Activated CD4-positive, alpha-beta T cell treated with anti-CD3 and anti-CD28 coated beads, Interleukin-2, Interleukin-4, amounts not matched to agents 100 ng/mL and 50 ng/mL, durations not matched to agents 16 hours and 8 hours (primary cell): Measurements from ENCODE around the gene CCNI.
"Not testable (repeated sequence)": the region's sequence is repeated elsewhere in the genome, so short reads cannot be mapped to it uniquely, and the experiment has no call there.

ENCODE experiments used
- DNase-seq: peaks from one replicate; pipeline ENCODE4 v3.0.0-alpha.2; 2020; ENCODE audit warnings: low spot score

The CCNI gene

GRCh38 chr4:77075869-77076799, at the start of gene CCNI:
Gene CCNI, minus strand, starts transcription at chr4:77075989. Its CDS starts 9,627 bp downstream, at chr4:77066362.
- peak; percentile 92 for DNase-seq

- no peak for DNase-seq
These were observed 48.8 kb upstream of the CCNI start for GRCh38 chr4:77124576-77124975.

GRCh38 chr4:77123411-77123810, 47.6 kb upstream of the CCNI start:
- no peak for DNase-seq

GRCh38 chr4:77122656-77123055, 46.9 kb upstream of the CCNI start:
- no peak for DNase-seq

DNA sequence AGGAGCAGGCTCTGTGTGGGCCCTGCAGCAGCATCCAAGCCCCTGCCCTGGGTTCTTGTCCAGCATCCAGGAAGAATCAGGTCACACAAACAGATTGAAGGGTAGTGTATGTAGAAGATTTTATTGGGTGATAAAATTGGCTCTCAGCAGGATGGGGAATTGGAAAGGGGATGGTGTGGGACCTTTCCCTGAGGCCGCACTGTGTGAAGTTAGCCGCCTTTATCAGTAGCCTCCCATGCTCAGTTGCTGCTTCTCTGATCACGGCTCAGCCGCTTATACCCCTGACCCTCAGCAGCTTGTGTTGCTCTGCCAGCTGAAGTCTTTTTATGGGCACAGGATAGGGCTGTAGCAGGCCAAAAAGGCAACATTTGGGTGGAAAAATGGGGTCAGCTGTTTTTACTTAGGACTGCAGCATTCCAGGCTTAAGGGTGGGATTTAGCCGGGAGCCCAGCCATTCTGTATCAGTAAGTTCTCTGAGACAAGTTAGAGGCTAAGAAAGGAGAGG, 46.0 kb upstream of the CCNI start:
- DNase-seq = no peak

DNA sequence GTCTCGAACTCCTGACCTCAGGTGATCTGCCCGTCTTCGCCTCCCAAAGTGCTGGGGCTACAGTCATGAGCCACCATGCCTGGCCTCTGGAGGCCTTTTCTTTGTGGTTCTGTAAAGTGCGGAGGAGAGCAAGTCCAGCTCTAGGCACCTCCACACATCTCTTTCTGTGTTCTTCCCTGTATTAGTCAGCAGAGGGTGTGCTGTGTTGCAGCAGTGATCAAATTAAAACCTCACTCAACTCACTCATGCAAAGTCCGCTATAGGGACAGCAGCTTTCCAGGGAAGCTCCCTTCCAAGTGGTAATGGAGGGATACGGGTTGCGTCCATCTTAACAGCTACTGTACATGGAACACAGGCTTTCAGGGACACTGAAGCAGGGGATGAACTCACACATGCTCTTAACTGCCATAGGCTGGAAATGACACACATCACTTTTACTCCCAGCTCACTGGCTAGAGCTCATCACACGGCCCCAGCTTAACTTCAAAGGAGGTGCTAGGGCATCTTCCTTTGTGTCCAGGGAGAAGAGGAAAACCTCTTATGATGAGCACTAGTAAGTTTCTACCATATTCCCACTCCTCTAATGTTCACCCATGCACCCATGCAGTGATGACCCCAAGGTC, 45.2 kb upstream of the CCNI start:
- DNase-seq = no peak

- no peak for DNase-seq
These were observed 41.9 kb upstream of the CCNI start for GRCh38 chr4:77117721-77118120.

DNA sequence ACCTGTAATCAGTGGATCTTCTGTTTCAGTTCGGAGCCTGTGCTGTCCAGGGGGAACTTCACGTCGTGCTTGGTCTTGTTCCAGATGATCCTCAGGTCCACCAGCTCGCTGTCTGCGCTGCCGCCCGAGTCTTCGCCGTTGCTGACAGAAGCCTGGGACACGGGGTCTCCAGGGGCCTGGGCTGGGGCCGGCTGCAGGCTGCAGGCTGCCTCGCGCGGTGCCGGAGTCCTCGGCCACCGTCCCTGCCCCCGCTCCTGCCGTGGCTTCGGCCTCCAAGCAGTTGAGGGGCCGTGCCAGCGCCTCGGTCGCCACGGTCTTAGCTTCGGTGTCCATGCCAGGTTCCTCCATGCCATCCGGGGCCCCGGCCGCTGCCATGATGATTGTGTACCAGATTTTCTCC, 37.3 kb upstream of the CCNI start:
- no peak for DNase-seq

DNA sequence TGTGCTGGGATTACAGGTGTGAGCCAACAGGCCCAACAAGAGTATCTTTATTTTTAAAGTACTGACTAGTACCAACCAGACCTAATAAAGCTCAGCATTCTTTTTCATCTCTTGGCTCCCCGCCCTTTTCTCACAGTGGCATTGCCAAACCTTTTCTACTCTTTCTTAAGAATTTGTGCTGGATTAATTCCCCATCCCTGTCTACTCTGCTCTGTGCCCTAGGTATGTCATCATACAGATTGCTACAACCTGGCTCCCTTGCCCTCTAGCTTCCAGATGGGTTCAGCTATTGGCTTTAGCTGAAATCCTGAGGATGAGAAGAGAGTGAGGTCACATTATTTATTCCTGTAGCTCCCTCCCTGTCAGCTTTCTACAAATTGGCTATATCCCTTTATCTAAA, 34.9 kb upstream of the CCNI start:
- DNase-seq = no peak

DNA sequence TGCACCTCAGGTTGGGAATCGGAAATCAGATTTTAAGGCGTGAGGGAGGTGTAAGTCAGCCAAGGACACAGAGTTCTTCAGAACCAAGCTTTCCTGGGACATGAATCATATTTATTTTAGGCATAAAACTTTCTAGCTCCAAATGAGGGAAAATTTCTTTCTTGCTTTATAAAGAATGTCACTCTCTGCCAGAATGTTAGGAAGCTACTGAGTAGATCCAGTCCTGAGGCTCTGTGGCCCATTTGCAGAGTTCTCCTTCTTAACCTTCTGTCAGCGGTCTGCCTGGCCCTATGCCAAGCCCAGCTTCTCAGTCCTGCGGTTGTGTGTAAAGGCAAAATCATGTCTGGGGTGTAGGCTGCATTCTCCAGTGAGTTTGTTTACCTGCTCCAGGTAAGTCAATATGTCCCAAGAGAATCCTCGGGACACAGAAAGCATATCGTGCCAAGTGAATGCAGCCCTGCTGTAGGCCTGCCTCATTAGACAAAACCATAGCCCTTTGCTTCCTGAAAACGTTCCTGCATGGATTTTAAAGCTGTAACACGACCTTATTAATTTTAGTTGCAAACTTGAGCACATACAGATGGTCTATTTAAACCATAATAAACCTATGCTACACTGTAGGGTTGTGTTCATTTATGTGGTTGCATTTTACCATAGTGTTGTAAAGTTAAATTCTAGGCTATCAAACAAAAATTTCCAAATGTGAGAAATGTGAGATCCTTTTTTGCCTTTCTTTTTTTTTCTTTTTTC, 29.2 kb upstream of the CCNI start:
- DNase-seq = no peak

DNA sequence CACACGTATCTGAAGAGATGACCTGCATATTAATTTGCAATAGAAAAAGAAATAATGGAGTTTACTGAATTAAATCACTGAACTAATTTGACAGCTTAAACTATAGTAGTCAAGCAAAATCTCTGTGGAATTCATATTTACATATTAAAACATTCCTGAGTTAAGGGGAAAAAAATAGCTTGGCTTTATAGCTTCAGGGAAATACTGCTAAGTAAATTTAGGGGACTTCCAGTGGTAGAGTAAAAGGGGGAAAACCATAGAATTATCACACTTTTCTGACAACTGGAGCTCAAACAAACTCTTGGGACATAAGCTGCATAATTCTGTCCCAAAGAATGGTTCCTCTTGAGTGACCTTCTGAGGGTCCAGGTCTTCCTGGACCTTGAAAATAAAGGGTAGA, 28.6 kb upstream of the CCNI start:
- DNase-seq = no peak

GRCh38 chr4:77100234-77100633, 24.4 kb upstream of the CCNI start:
- no peak for DNase-seq

GRCh38 chr4:77097611-77098010, 21.8 kb upstream of the CCNI start:
- no peak for DNase-seq

DNA sequence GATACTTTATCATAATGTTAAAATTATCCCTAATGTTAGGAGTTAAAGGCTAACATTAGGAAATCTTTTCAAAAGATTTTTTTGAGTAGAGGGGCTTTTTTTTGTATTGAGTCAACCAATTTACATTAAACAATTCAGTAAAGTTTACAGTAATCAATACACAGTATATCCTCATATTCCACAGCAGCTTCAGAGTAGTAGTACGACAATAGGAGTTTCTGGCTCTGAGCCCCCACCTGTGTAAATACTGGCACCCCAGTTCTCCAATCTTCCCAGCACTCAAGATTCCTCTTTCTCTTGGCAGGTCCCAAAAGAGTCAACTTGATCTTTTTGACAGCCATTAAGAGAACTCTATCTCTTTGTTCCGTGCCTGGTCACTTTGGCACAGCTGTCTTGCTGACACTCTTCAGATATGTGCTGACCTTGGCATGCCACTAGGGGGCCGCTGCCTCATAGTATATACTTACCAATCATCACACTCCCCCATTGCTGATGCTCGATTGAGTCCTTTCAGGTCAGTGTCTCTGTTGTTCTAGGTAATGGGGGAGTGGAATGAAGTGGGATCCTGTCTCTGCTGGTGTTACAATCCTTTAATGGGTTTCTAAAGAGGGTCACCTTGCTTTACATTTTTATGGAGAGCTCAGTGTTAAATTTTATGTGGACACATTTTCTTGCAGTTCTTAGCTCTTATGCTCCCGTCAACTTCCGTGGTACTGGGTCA, 19.5 kb upstream of the CCNI start:
- peak; percentile 72 for DNase-seq

GRCh38 chr4:77094496-77094895, 18.7 kb upstream of the CCNI start:
- DNase-seq = no peak

- DNase-seq = no peak
These were observed 17.6 kb upstream of the CCNI start for GRCh38 chr4:77093401-77093800.

- no peak for DNase-seq
These were observed 17.2 kb upstream of the CCNI start for GRCh38 chr4:77092975-77093374.

DNA sequence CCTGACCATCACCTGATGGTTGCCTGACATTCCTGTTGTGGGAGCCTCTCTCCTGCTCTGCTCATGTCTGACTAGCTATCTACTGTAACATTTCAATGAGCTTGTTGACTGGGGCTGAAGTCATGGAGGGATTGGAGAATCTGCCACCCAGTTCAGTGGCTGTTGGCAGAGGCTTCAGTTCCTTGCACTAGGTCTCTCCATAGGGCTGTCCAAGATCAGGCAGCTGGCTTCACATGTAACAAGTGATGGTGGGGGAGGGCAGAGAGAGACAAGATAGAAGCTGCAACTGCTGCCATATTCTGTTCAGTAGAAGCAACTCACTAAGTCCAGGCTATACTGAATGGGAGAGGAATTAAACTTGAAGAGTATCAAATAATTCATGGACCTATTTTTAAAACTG, 14.1 kb upstream of the CCNI start:
- DNase-seq = no peak

DNA sequence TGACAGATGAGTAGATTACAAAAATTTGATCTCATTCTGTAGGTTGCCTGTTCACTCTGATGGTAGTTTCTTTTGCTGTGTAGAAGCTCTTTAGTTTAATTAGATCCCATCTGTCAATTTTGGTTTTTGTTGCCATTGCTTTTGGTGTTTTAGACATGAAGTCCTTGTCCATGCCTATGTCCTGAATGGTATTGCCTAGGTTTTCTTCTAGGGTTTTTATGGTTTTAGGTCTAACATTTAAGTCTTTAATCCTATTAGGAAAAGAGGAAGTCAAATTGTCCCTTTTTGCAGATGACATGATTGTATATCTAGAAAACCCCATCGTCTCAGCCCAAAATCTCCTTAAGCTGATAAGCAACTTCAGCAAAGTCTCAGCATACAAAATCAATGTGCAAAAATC, 11.2 kb upstream of the CCNI start:
- DNase-seq = not testable (repeated sequence)

- no peak for DNase-seq
These were observed 8.3 kb upstream of the CCNI start for GRCh38 chr4:77084019-77084639.

DNA sequence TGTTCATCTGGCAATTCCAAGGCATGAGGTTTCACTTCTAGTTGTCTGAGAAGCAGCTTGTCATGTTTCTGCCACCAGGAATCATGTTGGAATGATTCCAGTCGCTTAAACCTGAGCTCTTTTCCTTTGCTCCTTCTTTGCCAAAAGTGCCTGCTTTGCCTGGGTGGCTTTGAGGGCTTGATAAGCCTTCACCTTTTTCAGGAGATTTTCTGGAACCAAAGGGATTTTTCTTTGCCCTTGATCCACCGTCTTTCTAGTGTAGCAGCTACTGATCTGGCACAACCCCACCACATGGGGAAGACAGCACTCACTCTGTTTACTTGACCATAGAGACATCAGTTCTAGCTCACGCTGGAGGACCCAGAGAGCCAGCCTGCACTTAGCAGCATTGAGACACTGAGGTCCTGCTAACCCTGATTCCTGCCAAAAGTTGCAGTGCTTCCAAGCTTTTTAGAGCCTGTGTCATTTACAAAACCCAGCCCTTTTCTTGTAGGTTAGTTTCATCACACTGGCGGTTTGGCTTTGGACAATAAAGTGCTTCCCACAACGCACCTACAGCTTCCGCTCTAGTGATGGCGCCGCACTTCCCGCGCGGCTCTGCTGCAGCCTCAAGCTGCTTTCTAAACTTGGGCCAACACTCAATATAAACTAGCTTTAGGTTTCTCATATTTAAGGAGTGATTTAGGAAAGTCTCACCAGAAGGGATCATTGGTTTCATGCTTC, 7.3 kb upstream of the CCNI start:
- DNase-seq = no peak
